ENCODE results near the gene CD68.

CD68 gene

GRCh38 chr17:7583253-7584109, 4.0 kb downstream of the CD68 start, which contains the start of gene MPDU1:
Gene MPDU1 (plus strand): TSS chr17:7583852. CDS start chr17:7583863, 11 bp downstream.
- 64% methylated on average over 69 of the region's 69 CpGs for WGBS
- H3K4me3 ChIP-seq (ENCODE audit: low read length) = peak within 1 kb of the TSS; percentile 80

GRCh38 chr17:7586673-7587419, 7.4 kb downstream of the CD68 start:
- no peak overlapping the region for H3K27ac ChIP-seq (ENCODE audit: low read depth, low read length)
- H3K4me1 ChIP-seq (ENCODE audit: insufficient read depth, low read length) = peaks cover 14% of the 10 kb centered on the region
- H3K36me3 ChIP-seq (ENCODE audit: insufficient read depth, low read length) = peaks cover 29% of the 10 kb centered on the region
- H3K9ac ChIP-seq (ENCODE audit: low read depth, low read length) = no peak overlapping the region
- whole genome bisulfite sequencing = 84% methylated on average over 9 of the region's 9 CpGs
- H3K27me3 ChIP-seq (ENCODE audit: insufficient read depth, low read length) = no peaks in the 10 kb centered on the region
- no peaks in the 10 kb centered on the region for H3K9me3 ChIP-seq (ENCODE audit: insufficient read depth, low read depth, low read length)
- H3K4me3 ChIP-seq (ENCODE audit: low read length) = no peak overlapping the region

More at GRCh38 chr17:7583253-7584109, 4.0 kb downstream of the CD68 start, which contains the start of gene MPDU1:
- H3K9ac ChIP-seq (ENCODE audit: low read depth, low read length) = peak within 1 kb of the TSS; percentile 98
- H3K36me3 ChIP-seq (ENCODE audit: insufficient read depth, low read length) = peaks cover 28% of the 10 kb centered on the region
- no peaks in the 10 kb centered on the region; the same call in 1 of the 2 replicates for H3K4me1 ChIP-seq (ENCODE audit: insufficient read depth, low read length)
- peak within 1 kb of the TSS; percentile 98 for H3K27ac ChIP-seq (ENCODE audit: low read depth, low read length)
- no peaks in the 10 kb centered on the region for H3K27me3 ChIP-seq (ENCODE audit: insufficient read depth, low read length)
- no peaks in the 10 kb centered on the region for H3K9me3 ChIP-seq (ENCODE audit: insufficient read depth, low read depth, low read length)

- Histone ChIP-seq H3K27me3 (ENCODE audit: insufficient read depth, low read length) (no peaks in the 10 kb centered on the region), H3K36me3 (ENCODE audit: insufficient read depth, low read length) (peaks cover 36% of the 10 kb centered on the region)
Measured at GRCh38 chr17:7587420-7588151, 8.1 kb downstream of the CD68 start.

GRCh38 chr17:7588553-7589203, 9.2 kb downstream of the CD68 start:
- Histone ChIP-seq H3K36me3 (ENCODE audit: insufficient read depth, low read length) (peaks cover 47% of the 10 kb centered on the region), H3K4me1 (ENCODE audit: insufficient read depth, low read length) (peaks cover 14% of the 10 kb centered on the region), H3K9ac (ENCODE audit: low read depth, low read length) (peak overlapping the region; percentile 76), H3K9me3 (ENCODE audit: insufficient read depth, low read depth, low read length) (no peaks in the 10 kb centered on the region), H3K27me3 (ENCODE audit: insufficient read depth, low read length) (no peaks in the 10 kb centered on the region), H3K4me3 (ENCODE audit: low read length) (peak overlapping the region; percentile 72), H3K27ac (ENCODE audit: low read depth, low read length) (peak overlapping the region; percentile 81; the same call in 1 of the 2 replicates)
- 71% methylated on average over 30 of the region's 30 CpGs for WGBS

More at GRCh38 chr17:7587420-7588151, 8.1 kb downstream of the CD68 start:
- H3K27ac ChIP-seq (ENCODE audit: low read depth, low read length) = no peak overlapping the region
- peak overlapping the region; percentile 72 for H3K4me3 ChIP-seq (ENCODE audit: low read length)
- 74% methylated on average over 12 of the region's 12 CpGs for WGBS
- peaks cover 14% of the 10 kb centered on the region for H3K4me1 ChIP-seq (ENCODE audit: insufficient read depth, low read length)
- no peaks in the 10 kb centered on the region for H3K9me3 ChIP-seq (ENCODE audit: insufficient read depth, low read depth, low read length)
- H3K9ac ChIP-seq (ENCODE audit: low read depth, low read length) = no peak overlapping the region

- Histone ChIP-seq H3K4me1 (ENCODE audit: insufficient read depth, low read length) (peaks cover 14% of the 10 kb centered on the region), H3K4me3 (ENCODE audit: low read length) (peak overlapping the region; percentile 72), H3K36me3 (ENCODE audit: insufficient read depth, low read length) (peaks cover 54% of the 10 kb centered on the region), H3K27me3 (ENCODE audit: insufficient read depth, low read length) (no peaks in the 10 kb centered on the region), H3K9ac (ENCODE audit: low read depth, low read length) (peak overlapping the region; percentile 76), H3K9me3 (ENCODE audit: insufficient read depth, low read depth, low read length) (no peaks in the 10 kb centered on the region), H3K27ac (ENCODE audit: low read depth, low read length) (peak overlapping the region; percentile 81)
- 31% methylated on average over 56 of the region's 56 CpGs for WGBS
Measured at GRCh38 chr17:7589204-7589868, 9.9 kb downstream of the CD68 start.

GRCh38 chr17:7589891-7590691, 10.7 kb downstream of the CD68 start, which contains the start of gene SOX15:
Gene SOX15 (minus strand): TSS chr17:7590094. CDS start chr17:7589676, 418 bp downstream.
- Histone ChIP-seq H3K27me3 (ENCODE audit: insufficient read depth, low read length) (no peaks in the 10 kb centered on the region), H3K27ac (ENCODE audit: low read depth, low read length) (peak within 1 kb of the TSS; percentile 95), H3K9me3 (ENCODE audit: insufficient read depth, low read depth, low read length) (no peaks in the 10 kb centered on the region), H3K36me3 (ENCODE audit: insufficient read depth, low read length) (peaks cover 60% of the 10 kb centered on the region), H3K4me1 (ENCODE audit: insufficient read depth, low read length) (peaks cover 14% of the 10 kb centered on the region), H3K9ac (ENCODE audit: low read depth, low read length) (peak within 1 kb of the TSS; percentile 76), H3K4me3 (ENCODE audit: low read length) (peak within 1 kb of the TSS; percentile 72)
- WGBS = 32% methylated on average over 24 of the region's 24 CpGs

GRCh38 chr17:7590743-7591142, 11.3 kb downstream of the CD68 start:
- peak overlapping the region; percentile 32 for H3K4me3 ChIP-seq (ENCODE audit: low read length)

GRCh38 chr17:7591596-7591995, 12.2 kb downstream of the CD68 start:
- 96% methylated on average over 2 of the region's 5 CpGs for WGBS
- H3K36me3 ChIP-seq (ENCODE audit: insufficient read depth, low read length) = peaks cover 65% of the 10 kb centered on the region
- H3K27ac ChIP-seq (ENCODE audit: low read depth, low read length) = peak overlapping the region; percentile 95
- H3K27me3 ChIP-seq (ENCODE audit: insufficient read depth, low read length) = no peaks in the 10 kb centered on the region
- no peak overlapping the region for H3K4me3 ChIP-seq (ENCODE audit: low read length)
- peaks cover 14% of the 10 kb centered on the region for H3K4me1 ChIP-seq (ENCODE audit: insufficient read depth, low read length)
- H3K9ac ChIP-seq (ENCODE audit: low read depth, low read length) = peak overlapping the region; percentile 76; the same call in 1 of the 2 replicates
- no peaks in the 10 kb centered on the region for H3K9me3 ChIP-seq (ENCODE audit: insufficient read depth, low read depth, low read length)

More at GRCh38 chr17:7590743-7591142, 11.3 kb downstream of the CD68 start:
- peak overlapping the region; percentile 76 for H3K9ac ChIP-seq (ENCODE audit: low read depth, low read length)
- 55% methylated on average over 4 of the region's 4 CpGs for WGBS
- H3K27me3 ChIP-seq (ENCODE audit: insufficient read depth, low read length) = no peaks in the 10 kb centered on the region
- peaks cover 63% of the 10 kb centered on the region for H3K36me3 ChIP-seq (ENCODE audit: insufficient read depth, low read length)
- H3K4me1 ChIP-seq (ENCODE audit: insufficient read depth, low read length) = peaks cover 14% of the 10 kb centered on the region
- peak overlapping the region; percentile 95 for H3K27ac ChIP-seq (ENCODE audit: low read depth, low read length)
- H3K9me3 ChIP-seq (ENCODE audit: insufficient read depth, low read depth, low read length) = no peaks in the 10 kb centered on the region

GRCh38 chr17:7592422-7593021, 13.1 kb downstream of the CD68 start:
- Histone ChIP-seq H3K4me1 (ENCODE audit: insufficient read depth, low read length) (peaks cover 14% of the 10 kb centered on the region), H3K4me3 (ENCODE audit: low read length) (no peak overlapping the region), H3K9me3 (ENCODE audit: insufficient read depth, low read depth, low read length) (no peaks in the 10 kb centered on the region), H3K27ac (ENCODE audit: low read depth, low read length) (no peak overlapping the region), H3K36me3 (ENCODE audit: insufficient read depth, low read length) (peaks cover 64% of the 10 kb centered on the region), H3K27me3 (ENCODE audit: insufficient read depth, low read length) (no peaks in the 10 kb centered on the region), H3K9ac (ENCODE audit: low read depth, low read length) (no peak overlapping the region)
- 95% methylated on average over 23 of the region's 23 CpGs for WGBS
